ENCODE results near the gene GUCY2D.
"Not testable (repeated sequence)": the region's sequence is repeated elsewhere in the genome, so short reads cannot be mapped to it uniquely, and the experiment has no call there.

The GUCY2D gene

GRCh38 chr17:8046929-8047768 is 44.7 kb downstream of the GUCY2D start:
- DNase-seq: no peak

- DNase-seq: no peak
Observed at GRCh38 chr17:8047769-8048110, 45.3 kb downstream of the GUCY2D start.

- DNase-seq: no peak
Observed at GRCh38 chr17:8048236-8048635, 45.8 kb downstream of the GUCY2D start.

- DNase-seq: no peak
Observed at GRCh38 chr17:8048736-8049135, 46.3 kb downstream of the GUCY2D start.

GRCh38 chr17:8051831-8052230 is 49.4 kb downstream of the GUCY2D start:
- no peak for DNase-seq

- no peak for DNase-seq
Observed at GRCh38 chr17:8052256-8053252, 50.1 kb downstream of the GUCY2D start.

GRCh38 chr17:8053600-8053999 is 51.2 kb downstream of the GUCY2D start:
- no peak for DNase-seq

- DNase-seq: no peak
Observed at GRCh38 chr17:8055851-8056231, 53.4 kb downstream of the GUCY2D start.

- DNase-seq: no peak
Observed at GRCh38 chr17:8056232-8056975, 54.0 kb downstream of the GUCY2D start.

- DNase-seq: no peak
Observed at GRCh38 chr17:8056976-8057625, 54.7 kb downstream of the GUCY2D start.

- peak; percentile 80 for DNase-seq
Observed at GRCh38 chr17:8057691-8058114, 55.3 kb downstream of the GUCY2D start.

- DNase-seq: no peak
Observed at GRCh38 chr17:8059131-8059530, 56.7 kb downstream of the GUCY2D start.

- peak; percentile 83 for DNase-seq
Observed at GRCh38 chr17:8060274-8060673, 57.9 kb downstream of the GUCY2D start.

GRCh38 chr17:8061851-8062250 is 59.4 kb downstream of the GUCY2D start:
- not testable (repeated sequence) for DNase-seq

GRCh38 chr17:8062435-8062806 is 60.0 kb downstream of the GUCY2D start:
- DNase-seq: no peak

GRCh38 chr17:8062807-8063483 is 60.5 kb downstream of the GUCY2D start:
- peak; percentile 29 for DNase-seq

GRCh38 chr17:8063761-8064534 is 61.5 kb downstream of the GUCY2D start:
- no peak for DNase-seq

- no peak for DNase-seq
Observed at GRCh38 chr17:8064561-8065019, 62.2 kb downstream of the GUCY2D start.

GRCh38 chr17:8066841-8067775 is 64.7 kb downstream of the GUCY2D start:
- no peak for DNase-seq

GRCh38 chr17:8067806-8068205 is 65.4 kb downstream of the GUCY2D start:
- no peak for DNase-seq

Data from retina (tissue), 1 donor.